Thoracic aorta (tissue), 2 donors: ENCODE measurements around the gene PDE4D. TPM values are rescaled to one million over a fixed set of nuclear protein-coding genes. Genes with fewer than 3 reads are reported as not detected.
A peak's percentile ranks its signal among the peaks of the same experiment; 100 is the strongest.

Experiments
- ATAC-seq: fragments of 150-250 bp; one replicate; pipeline ENCODE4 v1.8.0; 2017; ENCODE audit warnings: low read depth; ENCODE audit not compliant: insufficient number of reproducible peaks, low FRiP score
- DNase-seq: peaks from one replicate; pipeline ENCODE4 v3.0.0-alpha.2; 2020; ENCODE audit warnings: low spot score
- H3K27ac ChIP-seq, 2 donors: fragments of 200-600 bp; sonication (generic); 1 replicate in 1 of 2; 2 replicates in 1 of 2; pipeline ENCODE4 v1.5.1; 2016; ENCODE audit warnings: mild to moderate bottlenecking in 2 of 2, moderate library complexity in 2 of 2
- H3K27me3 ChIP-seq: fragments of 200-600 bp; sonication (generic); replicated peaks from 2 replicates; pipeline ENCODE4 v1.6.0; 2016; ENCODE audit warnings: mild to moderate bottlenecking; ENCODE audit not compliant: insufficient read depth
- H3K36me3 ChIP-seq: fragments of 200-600 bp; sonication (generic); one replicate; pipeline ENCODE4 v1.5.1; 2016
- H3K4me1 ChIP-seq, 2 donors: fragments of 200-600 bp; sonication (generic); 1 replicate in 1 of 2; 2 replicates in 1 of 2; pipeline versions ENCODE4 v1.5.1 to v1.6.0; 2016; ENCODE audit warnings: low read depth in 2 of 2, mild to moderate bottlenecking in 1 of 2; ENCODE audit not compliant: control insufficient read depth in 1 of 2
- H3K4me3 ChIP-seq: fragments of 200-600 bp; sonication (generic); 2 replicates; pipeline ENCODE4 v1.5.1; 2016; ENCODE audit warnings: mild to moderate bottlenecking
- H3K9me3 ChIP-seq: fragments of 200-600 bp; sonication (generic); 2 replicates; pipeline ENCODE4 v1.5.1; 2016
- total RNA-seq, 2 donors: library from RNA; depleted of rRNA; stranded (reverse); fragments of >200 nt; gene quantifications; one replicate each; pipeline versions ENCODE4 v1.1.0 to v1.2.3, GENCODE V29; 2016
- TF ChIP-seq, protein P1 (sequence below): fragments of 200-600 bp; sonication (generic); IDR thresholded peaks from one replicate; pipeline ENCODE4 v1.5.1; 2019; ENCODE audit warnings: antibody characterized with exemption

PDE4D gene
- total RNA-seq, 2 donors from 2014 or later, result 34.0 to 85.8 TPM

DNA sequence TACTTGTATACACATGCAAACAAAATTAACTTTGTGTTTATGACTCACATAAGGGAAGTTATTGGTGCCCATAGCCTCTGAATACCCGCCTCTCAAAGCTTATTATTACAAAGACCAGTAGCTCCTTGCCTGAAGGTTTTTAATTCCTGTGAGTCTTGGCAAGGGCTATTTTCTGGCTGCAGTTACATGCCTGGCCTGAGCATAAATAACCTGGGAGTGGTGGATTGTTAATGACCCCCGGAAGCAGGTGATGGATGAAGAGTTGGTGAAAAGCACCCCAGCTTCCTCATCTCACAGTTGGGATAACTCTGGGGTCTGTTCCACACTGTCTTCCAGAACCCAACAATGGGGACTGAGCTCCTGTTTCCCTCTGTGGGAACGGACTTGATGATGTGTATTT, 594.5 kb downstream of the PDE4D start:
- H3K4me1 ChIP-seq, result peaks cover 0 to 4% of the 10 kb centered on the region in 2 donors
- H3K36me3 ChIP-seq, result no peaks in the 10 kb centered on the region
- H3K27ac ChIP-seq, result no peak overlapping the region
- H3K4me3 ChIP-seq, result no peak overlapping the region
- ATAC-seq (no peak), DNase-seq (no peak)
- H3K27me3 ChIP-seq, result no peaks in the 10 kb centered on the region
- TF ChIP-seq, protein P1, sequence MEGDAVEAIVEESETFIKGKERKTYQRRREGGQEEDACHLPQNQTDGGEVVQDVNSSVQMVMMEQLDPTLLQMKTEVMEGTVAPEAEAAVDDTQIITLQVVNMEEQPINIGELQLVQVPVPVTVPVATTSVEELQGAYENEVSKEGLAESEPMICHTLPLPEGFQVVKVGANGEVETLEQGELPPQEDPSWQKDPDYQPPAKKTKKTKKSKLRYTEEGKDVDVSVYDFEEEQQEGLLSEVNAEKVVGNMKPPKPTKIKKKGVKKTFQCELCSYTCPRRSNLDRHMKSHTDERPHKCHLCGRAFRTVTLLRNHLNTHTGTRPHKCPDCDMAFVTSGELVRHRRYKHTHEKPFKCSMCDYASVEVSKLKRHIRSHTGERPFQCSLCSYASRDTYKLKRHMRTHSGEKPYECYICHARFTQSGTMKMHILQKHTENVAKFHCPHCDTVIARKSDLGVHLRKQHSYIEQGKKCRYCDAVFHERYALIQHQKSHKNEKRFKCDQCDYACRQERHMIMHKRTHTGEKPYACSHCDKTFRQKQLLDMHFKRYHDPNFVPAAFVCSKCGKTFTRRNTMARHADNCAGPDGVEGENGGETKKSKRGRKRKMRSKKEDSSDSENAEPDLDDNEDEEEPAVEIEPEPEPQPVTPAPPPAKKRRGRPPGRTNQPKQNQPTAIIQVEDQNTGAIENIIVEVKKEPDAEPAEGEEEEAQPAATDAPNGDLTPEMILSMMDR, result no peak
- no peaks in the 10 kb centered on the region for H3K9me3 ChIP-seq

- Histone ChIP-seq H3K27ac (no peak overlapping the region), H3K27me3 (no peaks in the 10 kb centered on the region), H3K4me1 (peaks cover 0 to 4% of the 10 kb centered on the region in 2 donors), H3K36me3 (no peaks in the 10 kb centered on the region), H3K9me3 (no peaks in the 10 kb centered on the region), H3K4me3 (peak overlapping the region; percentile 62)
- DNase-seq (no peak), ATAC-seq (no peak)
- TF ChIP-seq, protein P1, result no peak
These were observed 596.9 kb downstream of the PDE4D start for GRCh38 chr5:59296317-59297264.

GRCh38 chr5:59293700-59294099, 599.8 kb downstream of the PDE4D start:
- Histone ChIP-seq H3K4me1 (peaks cover 0 to 4% of the 10 kb centered on the region in 2 donors), H3K4me3 (no peak overlapping the region), H3K27me3 (no peaks in the 10 kb centered on the region), H3K36me3 (no peaks in the 10 kb centered on the region), H3K27ac (no peak overlapping the region), H3K9me3 (no peaks in the 10 kb centered on the region)
- TF ChIP-seq, protein P1, result no peak
- DNase-seq, result no peak
- no peak for ATAC-seq

DNA sequence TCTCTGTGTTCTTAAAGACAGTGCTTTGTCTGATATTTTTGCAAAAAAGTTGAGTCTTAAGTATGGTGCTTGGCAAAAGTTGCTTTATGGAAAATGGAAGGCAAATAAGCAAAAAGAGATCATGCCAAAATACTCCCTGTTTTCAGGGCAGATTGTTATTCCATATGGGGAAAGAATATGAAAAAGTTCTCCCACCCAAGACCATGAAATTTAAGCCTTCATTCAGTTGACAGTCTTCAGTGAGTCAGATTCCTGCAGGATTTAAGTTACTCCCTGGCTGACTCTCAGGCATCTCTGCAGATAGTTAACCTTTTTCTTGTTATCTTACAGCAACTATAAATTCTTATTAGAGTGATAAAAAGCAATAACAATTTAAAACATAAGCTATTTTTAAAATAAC, 601.6 kb downstream of the PDE4D start:
- Histone ChIP-seq H3K4me1 (peaks cover 0 to 4% of the 10 kb centered on the region in 2 donors), H3K36me3 (no peaks in the 10 kb centered on the region), H3K9me3 (no peaks in the 10 kb centered on the region), H3K27ac (no peak overlapping the region), H3K4me3 (no peak overlapping the region), H3K27me3 (no peaks in the 10 kb centered on the region)
- no peak for DNase-seq
- no peak for ATAC-seq
- TF ChIP-seq, protein P1, result no peak

GRCh38 chr5:59287884-59288283, 605.6 kb downstream of the PDE4D start:
- no peak for ATAC-seq
- no peak overlapping the region for H3K27ac ChIP-seq
- TF ChIP-seq, protein P1, result no peak
- peaks cover 0 to 11% of the 10 kb centered on the region in 2 donors for H3K4me1 ChIP-seq
- DNase-seq, result no peak
- H3K36me3 ChIP-seq, result no peaks in the 10 kb centered on the region
- H3K4me3 ChIP-seq, result no peak overlapping the region
- H3K27me3 ChIP-seq, result no peaks in the 10 kb centered on the region
- H3K9me3 ChIP-seq, result no peaks in the 10 kb centered on the region
